ENCODE data around the gene PRR5.

The PRR5 gene

GRCh38 chr22:44689173-44689572 is 12.8 kb upstream of the PRR5 start:
- no peak overlapping the region for H3K4me3 ChIP-seq (ENCODE audit: insufficient read length, low read depth)
- TF ChIP-seq YY1 (IDR thresholded peaks at IDR 0.05; ENCODE audit: insufficient read depth, insufficient read length): no peak
- TF ChIP-seq SUZ12 (IDR thresholded peaks at IDR 0.05; ENCODE audit: extremely low read depth, insufficient read depth, insufficient read length): no peak
- TF ChIP-seq ZNF274 (IDR thresholded peaks at IDR 0.05; ENCODE audit: low read depth, low read length): no peak
- no peaks in the 10 kb centered on the region for H3K27me3 ChIP-seq (ENCODE audit: insufficient read depth, insufficient read length)
- H3K36me3 ChIP-seq (ENCODE audit: insufficient read depth, insufficient read length, low read length): no peaks in the 10 kb centered on the region
- H3K4me1 ChIP-seq (ENCODE audit: insufficient read depth, insufficient read length): peaks cover 5% of the 10 kb centered on the region
- no peak for DNase-seq (ENCODE audit: low read depth, low spot score)
- H3K9ac ChIP-seq (ENCODE audit: insufficient read length, low read depth): no peak overlapping the region
- H3K9me3 ChIP-seq (ENCODE audit: insufficient read depth, low read length): no peaks in the 10 kb centered on the region

- DNase-seq (ENCODE audit: low read depth, low spot score): no peak
- Histone ChIP-seq H3K27me3 (ENCODE audit: insufficient read depth, insufficient read length) (no peaks in the 10 kb centered on the region), H3K9me3 (ENCODE audit: insufficient read depth, low read length) (no peaks in the 10 kb centered on the region), H3K4me3 (ENCODE audit: insufficient read length, low read depth) (no peak overlapping the region), H3K9ac (ENCODE audit: insufficient read length, low read depth) (no peak overlapping the region), H3K4me1 (ENCODE audit: insufficient read depth, insufficient read length) (peaks cover 2% of the 10 kb centered on the region), H3K36me3 (ENCODE audit: insufficient read depth, insufficient read length, low read length) (no peaks in the 10 kb centered on the region)
- TF ChIP-seq SUZ12 (IDR thresholded peaks at IDR 0.05; ENCODE audit: extremely low read depth, insufficient read depth, insufficient read length): no peak
- TF ChIP-seq YY1 (IDR thresholded peaks at IDR 0.05; ENCODE audit: insufficient read depth, insufficient read length): no peak
- TF ChIP-seq ZNF274 (IDR thresholded peaks at IDR 0.05; ENCODE audit: low read depth, low read length): no peak
Observed at GRCh38 chr22:44689915-44690524, 12.0 kb upstream of the PRR5 start.

GRCh38 chr22:44691796-44692661 is 10.0 kb upstream of the PRR5 start:
- H3K9ac ChIP-seq (ENCODE audit: insufficient read length, low read depth): no peak overlapping the region
- H3K9me3 ChIP-seq (ENCODE audit: insufficient read depth, low read length): no peaks in the 10 kb centered on the region
- no peaks in the 10 kb centered on the region for H3K27me3 ChIP-seq (ENCODE audit: insufficient read depth, insufficient read length)
- DNase-seq (ENCODE audit: low read depth, low spot score): no peak
- H3K4me3 ChIP-seq (ENCODE audit: insufficient read length, low read depth): no peak overlapping the region
- no peak for TF ChIP-seq YY1 (IDR thresholded peaks at IDR 0.05; ENCODE audit: insufficient read depth, insufficient read length)
- no peak for TF ChIP-seq ZNF274 (IDR thresholded peaks at IDR 0.05; ENCODE audit: low read depth, low read length)
- no peak for TF ChIP-seq SUZ12 (IDR thresholded peaks at IDR 0.05; ENCODE audit: extremely low read depth, insufficient read depth, insufficient read length)
- H3K4me1 ChIP-seq (ENCODE audit: insufficient read depth, insufficient read length): peaks cover 2% of the 10 kb centered on the region
- H3K36me3 ChIP-seq (ENCODE audit: insufficient read depth, insufficient read length, low read length): no peaks in the 10 kb centered on the region

- no peak for TF ChIP-seq YY1 (IDR thresholded peaks at IDR 0.05; ENCODE audit: insufficient read depth, insufficient read length)
- TF ChIP-seq ZNF274 (IDR thresholded peaks at IDR 0.05; ENCODE audit: low read depth, low read length): no peak
- no peak for TF ChIP-seq SUZ12 (IDR thresholded peaks at IDR 0.05; ENCODE audit: extremely low read depth, insufficient read depth, insufficient read length)
- H3K9ac ChIP-seq (ENCODE audit: insufficient read length, low read depth): no peak overlapping the region
- DNase-seq (ENCODE audit: low read depth, low spot score): no peak
- no peak overlapping the region for H3K4me3 ChIP-seq (ENCODE audit: insufficient read length, low read depth)
- H3K4me1 ChIP-seq (ENCODE audit: insufficient read depth, insufficient read length): peaks cover 5% of the 10 kb centered on the region
- no peaks in the 10 kb centered on the region for H3K27me3 ChIP-seq (ENCODE audit: insufficient read depth, insufficient read length)
- H3K36me3 ChIP-seq (ENCODE audit: insufficient read depth, insufficient read length, low read length): no peaks in the 10 kb centered on the region
- H3K9me3 ChIP-seq (ENCODE audit: insufficient read depth, low read length): no peaks in the 10 kb centered on the region
Observed at GRCh38 chr22:44692662-44693007, 9.4 kb upstream of the PRR5 start.

- peaks cover 10% of the 10 kb centered on the region for H3K4me1 ChIP-seq (ENCODE audit: insufficient read depth, insufficient read length)
- H3K9ac ChIP-seq (ENCODE audit: insufficient read length, low read depth): no peak overlapping the region
- no peak for TF ChIP-seq ZNF274 (IDR thresholded peaks at IDR 0.05; ENCODE audit: low read depth, low read length)
- no peak for TF ChIP-seq SUZ12 (IDR thresholded peaks at IDR 0.05; ENCODE audit: extremely low read depth, insufficient read depth, insufficient read length)
- TF ChIP-seq YY1 (IDR thresholded peaks at IDR 0.05; ENCODE audit: insufficient read depth, insufficient read length): no peak
- H3K9me3 ChIP-seq (ENCODE audit: insufficient read depth, low read length): no peaks in the 10 kb centered on the region
- no peaks in the 10 kb centered on the region for H3K27me3 ChIP-seq (ENCODE audit: insufficient read depth, insufficient read length)
- no peak overlapping the region for H3K4me3 ChIP-seq (ENCODE audit: insufficient read length, low read depth)
- DNase-seq (ENCODE audit: low read depth, low spot score): no peak
- no peaks in the 10 kb centered on the region for H3K36me3 ChIP-seq (ENCODE audit: insufficient read depth, insufficient read length, low read length)
Observed at GRCh38 chr22:44693145-44693544, 8.9 kb upstream of the PRR5 start.

GRCh38 chr22:44693756-44694155 is 8.2 kb upstream of the PRR5 start:
- Histone ChIP-seq H3K27me3 (ENCODE audit: insufficient read depth, insufficient read length) (no peaks in the 10 kb centered on the region), H3K4me1 (ENCODE audit: insufficient read depth, insufficient read length) (peaks cover 16% of the 10 kb centered on the region), H3K9me3 (ENCODE audit: insufficient read depth, low read length) (no peaks in the 10 kb centered on the region), H3K9ac (ENCODE audit: insufficient read length, low read depth) (no peak overlapping the region), H3K36me3 (ENCODE audit: insufficient read depth, insufficient read length, low read length) (no peaks in the 10 kb centered on the region), H3K4me3 (ENCODE audit: insufficient read length, low read depth) (no peak overlapping the region)
- DNase-seq (ENCODE audit: low read depth, low spot score): no peak
- TF ChIP-seq SUZ12 (IDR thresholded peaks at IDR 0.05; ENCODE audit: extremely low read depth, insufficient read depth, insufficient read length): no peak
- TF ChIP-seq ZNF274 (IDR thresholded peaks at IDR 0.05; ENCODE audit: low read depth, low read length): no peak
- TF ChIP-seq YY1 (IDR thresholded peaks at IDR 0.05; ENCODE audit: insufficient read depth, insufficient read length): no peak

GRCh38 chr22:44697423-44698141 is 4.4 kb upstream of the PRR5 start:
- TF ChIP-seq ZNF274 (IDR thresholded peaks at IDR 0.05; ENCODE audit: low read depth, low read length): no peak
- TF ChIP-seq SUZ12 (IDR thresholded peaks at IDR 0.05; ENCODE audit: extremely low read depth, insufficient read depth, insufficient read length): no peak
- no peak for TF ChIP-seq YY1 (IDR thresholded peaks at IDR 0.05; ENCODE audit: insufficient read depth, insufficient read length)
- H3K9ac ChIP-seq (ENCODE audit: insufficient read length, low read depth): no peak overlapping the region
- DNase-seq (ENCODE audit: low read depth, low spot score): no peak
- H3K9me3 ChIP-seq (ENCODE audit: insufficient read depth, low read length): no peaks in the 10 kb centered on the region
- H3K4me1 ChIP-seq (ENCODE audit: insufficient read depth, insufficient read length): peaks cover 16% of the 10 kb centered on the region
- H3K4me3 ChIP-seq (ENCODE audit: insufficient read length, low read depth): no peak overlapping the region
- peaks cover 14% of the 10 kb centered on the region for H3K27me3 ChIP-seq (ENCODE audit: insufficient read depth, insufficient read length)
- no peaks in the 10 kb centered on the region for H3K36me3 ChIP-seq (ENCODE audit: insufficient read depth, insufficient read length, low read length)
